Measurements from ENCODE around the gene CREBRF. TPM values are rescaled to one million over a fixed set of nuclear protein-coding genes. Genes with fewer than 3 reads are reported as not detected.

Gene CREBRF
- total and polyA plus RNA-seq, 9 of the 15 experiments (the other 6 are each of a cell fraction or from before 2014, with no cell fraction given), result 1.1 to 4.9 (median 2.9) TPM

GRCh38 chr5:173053041-173053440 lies 3.1 kb upstream of the CREBRF start:
- H3K4me2 ChIP-seq (ENCODE audit: insufficient read depth, low read length), result no peak overlapping the region
- CTCF ChIA-PET (ENCODE audit: low intra/inter-chr PET ratio), result no interaction called here
- in situ Hi-C loops (cut with MboI), result no loop called here

More at GRCh38 chr5:173053041-173053440, 3.1 kb upstream of the CREBRF start:
- WGBS (ENCODE audit: insufficient coverage, low coverage, missing lambda C conversion rate), result 48% methylated on average over 3 of the region's 3 CpGs
- Histone ChIP-seq H3K36me3 (ENCODE audit: control insufficient read depth, insufficient read depth, low read length) (no peaks in the 10 kb centered on the region), H3K79me2 (ENCODE audit: control insufficient read depth, insufficient read depth, low read length) (peaks cover under 1% of the 10 kb centered on the region; the same call in 2 of the 3 replicates), H3K9me3 (replicated peaks; ENCODE audit: control insufficient read depth, insufficient read depth, low read depth, low read length) (no peaks in the 10 kb centered on the region), H3K27ac (ENCODE audit: extremely low read depth, low read depth, low read length) (no peak overlapping the region), H3K9ac (ENCODE audit: insufficient read depth in 1 of 2, low read depth in 2 of 2, low read length in 2 of 2) (no peak overlapping the region), H3K27me3 (ENCODE audit: control insufficient read depth in 2 of 2, insufficient read depth in 2 of 2, low read length in 2 of 2) (no peaks in the 10 kb centered on the region), H2AFZ (ENCODE audit: low read depth, low read length) (peak overlapping the region; percentile 55; the same call in 1 of the 2 replicates), H3K4me1 (replicated peaks in 1 of 2; ENCODE audit: control insufficient read depth in 2 of 2, insufficient read depth in 2 of 2, low read length in 2 of 2) (peaks cover 7 to 16% of the 10 kb centered on the region in 2 experiments; a peak in 3 of 5 replicates), H4K20me1 (replicated peaks; ENCODE audit: control insufficient read depth, insufficient read depth, low read length) (no peaks in the 10 kb centered on the region), H3K4me3 (no peak overlapping the region), H3K9me1 (ENCODE audit: control insufficient read depth, insufficient read depth, low read length) (no peaks in the 10 kb centered on the region)
- TF ChIP-seq DEAF1 (CRISPR knock-in tag; IDR thresholded peaks at IDR 0.05), result no peak
- TF ChIP-seq HNRNPLL (IDR thresholded peaks at IDR 0.05; ENCODE audit: low read depth, low read length, poor library complexity, severe bottlenecking), result no peak
- TF ChIP-seq SIN3A (IDR thresholded peaks at IDR 0.05; ENCODE audit: borderline replicate concordance in 2 of 2, control insufficient read depth in 1 of 2, low read depth in 2 of 2, low read length in 2 of 2), result no peak
- TF ChIP-seq C11orf30 (IDR thresholded peaks at IDR 0.05; ENCODE audit: low read depth), result no peak
- TF ChIP-seq RFX1 (IDR thresholded peaks at IDR 0.05), result no peak
- TF ChIP-seq GATA2 (CRISPR knock-in tag; IDR thresholded peaks at IDR 0.05), result no peak
- no peak for TF ChIP-seq ZSCAN29 (IDR thresholded peaks at IDR 0.05)
- TF ChIP-seq NR2F6 (CRISPR knock-in tag; IDR thresholded peaks at IDR 0.05), result no peak
- TF ChIP-seq ZBTB5 (IDR thresholded peaks at IDR 0.05), result no peak
- TF ChIP-seq CBX8 (IDR thresholded peaks at IDR 0.05; ENCODE audit: borderline replicate concordance, extremely low read depth, low read depth, low read length, poor library complexity, severe bottlenecking), result no peak
- TF ChIP-seq PTRF (tag; IDR thresholded peaks at IDR 0.05), result no peak
- no peak for TF ChIP-seq ETV1 (tag; conservative IDR thresholded peaks at IDR 0.05; ENCODE audit: low read depth)
- no peak for TF ChIP-seq ZC3H8 (IDR thresholded peaks at IDR 0.05)
- no peak for TF ChIP-seq MEIS2 (IDR thresholded peaks at IDR 0.05; ENCODE audit: partially characterized antibody)
- TF ChIP-seq XRCC3 (IDR thresholded peaks at IDR 0.05), result no peak
- TF ChIP-seq HMBOX1 (IDR thresholded peaks at IDR 0.05), result no peak
- TF ChIP-seq, protein P1, sequence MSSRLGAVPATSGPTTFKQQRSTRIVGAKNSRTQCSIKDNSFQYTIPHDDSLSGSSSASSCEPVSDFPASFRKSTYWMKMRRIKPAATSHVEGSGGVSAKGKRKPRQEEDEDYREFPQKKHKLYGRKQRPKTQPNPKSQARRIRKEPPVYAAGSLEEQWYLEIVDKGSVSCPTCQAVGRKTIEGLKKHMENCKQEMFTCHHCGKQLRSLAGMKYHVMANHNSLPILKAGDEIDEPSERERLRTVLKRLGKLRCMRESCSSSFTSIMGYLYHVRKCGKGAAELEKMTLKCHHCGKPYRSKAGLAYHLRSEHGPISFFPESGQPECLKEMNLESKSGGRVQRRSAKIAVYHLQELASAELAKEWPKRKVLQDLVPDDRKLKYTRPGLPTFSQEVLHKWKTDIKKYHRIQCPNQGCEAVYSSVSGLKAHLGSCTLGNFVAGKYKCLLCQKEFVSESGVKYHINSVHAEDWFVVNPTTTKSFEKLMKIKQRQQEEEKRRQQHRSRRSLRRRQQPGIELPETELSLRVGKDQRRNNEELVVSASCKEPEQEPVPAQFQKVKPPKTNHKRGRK (tag; IDR thresholded peaks at IDR 0.05), result no peak
- ATAC-seq (no peak), DNase-seq (ENCODE audit: extremely low read depth in 1 of 4, low spot score in 3 of 4) (no peak), FAIRE-seq (no peak)
- POLR2A ChIA-PET, result interaction anchor here (0.8 to 1.0 kb wide), 2 partner anchors 8 to 9 kb away, joined by 3 to 4 read pairs; no protein-coding TSS in a partner anchor
- intact Hi-C loops (cut with micrococcal nuclease), result no loop called here
- BruUV-seq (replicated peaks), result no TSS peak
